SK-N-SH (cell line): ENCODE results near the gene KLHDC8A. TPM values are rescaled to one million over a fixed set of nuclear protein-coding genes. Genes with fewer than 3 reads are reported as not detected.
A peak's percentile ranks its signal among the peaks of the same experiment; 100 is the strongest.

ENCODE experiments used
- CTCF ChIA-PET: fragments of 300-600, 350-600 bp; formaldehyde crosslinking; extraction: SDS; loops from one replicate; lab custom pipeline; 2021; lab: Yijun Ruan, JAX
- POLR2A ChIA-PET: fragments of 350-600 bp; sonication (Branson Sonifier 250); formaldehyde crosslinking; extraction: SDS; loops from one replicate; lab custom pipeline; 2020; ENCODE audit warnings: antibody characterized with exemption, inconsistent platforms; lab: Yijun Ruan, JAX
- DNase-seq: peaks from one replicate; pipeline ENCODE4 v3.0.0; 2012
- H2AFZ ChIP-seq: fragments of 200-600 bp; sonication (generic); 2 replicates; pipeline ENCODE4 v1.8.1; 2016; ENCODE audit warnings: antibody characterized with exemption, mild to moderate bottlenecking, low read depth
- H3F3A ChIP-seq: fragments of 200-600 bp; sonication (generic); replicated peaks from 2 replicates; pipeline ENCODE3; 2016; ENCODE audit warnings: antibody characterized with exemption, mild to moderate bottlenecking; ENCODE audit not compliant: insufficient read depth
- H3K27ac ChIP-seq, 2 experiments: fragments of 200-500 bp in 1 of 2; fragments of 200-600 bp in 1 of 2; sonication (Bioruptor generic) in 1 of 2; sonication (generic), shearing (Covaris generic) in 1 of 2; 2 replicates each; pipeline versions ENCODE4 v1.5.1 to v1.6.1; 2014 to 2016; ENCODE audit warnings: low read depth in 2 of 2, inconsistent platforms in 1 of 2, low read length in 1 of 2, mild to moderate bottlenecking in 1 of 2, mixed read lengths in 1 of 2
- H3K27me3 ChIP-seq: fragments of 200-600 bp; sonication (generic), shearing (Covaris generic); 2 replicates; pipeline ENCODE4 v1.6.1; 2016; ENCODE audit warnings: mixed run types; ENCODE audit not compliant: insufficient read depth
- H3K36me3 ChIP-seq, 2 experiments: fragments of 200-500 bp in 1 of 2; fragments of 200-600 bp in 1 of 2; sonication (Bioruptor generic) in 1 of 2; sonication (generic) in 1 of 2; replicated peaks in 1 of 2; 2 replicates each; pipeline versions ENCODE3 to v1.5.1; 2014 to 2016; ENCODE audit warnings: low read length in 1 of 2, mild to moderate bottlenecking in 1 of 2; ENCODE audit not compliant: insufficient read depth in 2 of 2, control insufficient read depth in 1 of 2
- H3K4me1 ChIP-seq, 2 experiments: fragments of 200-500 bp in 1 of 2; fragments of 200-600 bp in 1 of 2; sonication (Bioruptor generic) in 1 of 2; sonication (generic), shearing (Covaris generic) in 1 of 2; 2 replicates each; pipeline versions ENCODE4 v1.5.1 to v1.6.1; 2014 to 2016; ENCODE audit warnings: low read depth in 1 of 2, low read length in 1 of 2, mixed run types in 1 of 2; ENCODE audit not compliant: insufficient read depth in 2 of 2, control insufficient read depth in 1 of 2
- H3K4me2 ChIP-seq: fragments of 200-600 bp; sonication (generic), shearing (Covaris generic); 2 replicates; pipeline ENCODE4 v1.6.1; 2017; ENCODE audit warnings: mixed run types
- H3K4me3 ChIP-seq, 2 experiments: fragments of 200-500 bp in 1 of 2; fragments of 200-600 bp in 1 of 2; sonication (Bioruptor generic) in 1 of 2; sonication (generic), shearing (Covaris generic) in 1 of 2; 2 replicates each; pipeline versions ENCODE4 v1.5.1 to v1.8.1; 2014 to 2016; ENCODE audit warnings: low read depth in 2 of 2, inconsistent platforms in 1 of 2, low read length in 1 of 2, mild to moderate bottlenecking in 1 of 2, mixed read lengths in 1 of 2, moderate library complexity in 1 of 2
- H3K79me2 ChIP-seq: fragments of 200-600 bp; sonication (generic); 2 replicates; pipeline ENCODE4 v1.8.1; 2017; ENCODE audit warnings: mild to moderate bottlenecking; ENCODE audit not compliant: insufficient read depth
- H3K9ac ChIP-seq: fragments of 200-600 bp; sonication (generic); 2 replicates; pipeline ENCODE4 v1.6.1; 2017; ENCODE audit warnings: mixed run types
- H3K9me2 ChIP-seq: fragments of 200-600 bp; sonication (generic); 2 replicates; pipeline ENCODE4 v1.6.1; 2017; ENCODE audit warnings: mixed run types
- H3K9me3 ChIP-seq: fragments of 200-600 bp; sonication (generic); 2 replicates; pipeline ENCODE4 v1.6.1; 2017; ENCODE audit warnings: mixed run types, mild to moderate bottlenecking, moderate library complexity
- H4K20me1 ChIP-seq: fragments of 200-600 bp; sonication (generic); 2 replicates; pipeline ENCODE4 v1.6.1; 2017; ENCODE audit warnings: mild to moderate bottlenecking, mixed run types; ENCODE audit not compliant: insufficient read depth
- CHD2 ChIP-seq: fragments of 150-350 bp; IDR thresholded peaks from 2 replicates; pipeline ENCODE4 v1.6.1; 2018; ENCODE audit warnings: low read length; ENCODE audit not compliant: partially characterized antibody
- CTCF ChIP-seq: fragments of 200-600 bp; sonication (generic); IDR thresholded peaks from 2 replicates; pipeline ENCODE4 v1.6.1; 2017; ENCODE audit warnings: antibody characterized with exemption, mild to moderate bottlenecking, moderate library complexity
- ELF1 ChIP-seq: IDR thresholded peaks from 2 replicates; pipeline ENCODE4 v1.4.0; 2012
- EZH2phosphoT487 ChIP-seq: fragments of 200-600 bp; sonication (generic); IDR thresholded peaks from 2 replicates; pipeline ENCODE4 v1.6.1; 2017; ENCODE audit warnings: low read depth, mixed run types, mild to moderate bottlenecking, antibody characterized with exemption, moderate library complexity, borderline replicate concordance
- FOXJ3 ChIP-seq: sonication (generic); formaldehyde crosslinking; IDR thresholded peaks from 2 replicates; pipeline ENCODE4 v1.5.1; 2020; ENCODE audit warnings: mild to moderate bottlenecking, missing genetic modification reagents
- GABPA ChIP-seq: IDR thresholded peaks from 2 replicates; pipeline ENCODE4 v1.4.0; 2012; ENCODE audit warnings: low read depth, mild to moderate bottlenecking
- GATA2 ChIP-seq: sonication (generic); formaldehyde crosslinking; IDR thresholded peaks from 2 replicates; pipeline ENCODE4 v1.5.0; 2020; ENCODE audit warnings: mild to moderate bottlenecking, missing genetic modification reagents
- JUND ChIP-seq: IDR thresholded peaks from 2 replicates; pipeline ENCODE4 v1.4.0; 2012
- MAX ChIP-seq: IDR thresholded peaks from 2 replicates; pipeline ENCODE4 v1.4.0; 2012; ENCODE audit warnings: low read depth
- MXI1 ChIP-seq: IDR thresholded peaks from 2 replicates; pipeline ENCODE4 v1.6.1; 2012; ENCODE audit warnings: mild to moderate bottlenecking, low read depth, low read length, improper control_type of control experiment
- NFIC ChIP-seq: IDR thresholded peaks from 2 replicates; pipeline ENCODE4 v1.4.0; 2012; ENCODE audit warnings: borderline replicate concordance
- NRF1 ChIP-seq: IDR thresholded peaks from 2 replicates; pipeline ENCODE4 v1.6.1; 2012; ENCODE audit warnings: low read depth, mild to moderate bottlenecking, low read length
- PBX3 ChIP-seq: IDR thresholded peaks from 2 replicates; pipeline ENCODE4; 2012
- RCOR1 ChIP-seq: fragments of 150-350 bp; IDR thresholded peaks from 2 replicates; pipeline ENCODE4 v1.6.1; 2017; ENCODE audit warnings: antibody characterized with exemption, low read length
- REST ChIP-seq: IDR thresholded peaks from 2 replicates; pipeline ENCODE4 v1.6.1; 2012; ENCODE audit warnings: mild to moderate bottlenecking, low read depth, low read length, moderate library complexity
- RFX5 ChIP-seq: IDR thresholded peaks from 2 replicates; pipeline ENCODE4 v1.6.1; 2012; ENCODE audit warnings: mild to moderate bottlenecking, improper control_type of control experiment, low read length
- SMC3 ChIP-seq: IDR thresholded peaks from 2 replicates; pipeline ENCODE4 v1.6.1; 2012; ENCODE audit warnings: low read depth, low read length, improper control_type of control experiment
- TCF12 ChIP-seq: IDR thresholded peaks from 2 replicates; pipeline ENCODE4 v1.4.0; 2012
- TEAD4 ChIP-seq: IDR thresholded peaks from 2 replicates; pipeline ENCODE4 v1.4.0; 2012; ENCODE audit warnings: mild to moderate bottlenecking, borderline replicate concordance; ENCODE audit not compliant: insufficient read depth
- WGBS: methylation state at CpG from one replicate; pipeline ENCODE4 v1.1.6; 2017; ENCODE audit warnings: low lambda C conversion rate; 5-methylcytosine and 5-hydroxymethylcytosine counted together
- polyA plus RNA-seq, 3 experiments: library from polyadenylated mRNA; depleted of rRNA; stranded (reverse); fragments of >200 nt; gene quantifications; 2 replicates each; pipeline ENCODE4 v1.2.3, GENCODE V29; 2012

The KLHDC8A gene
- polyA plus RNA-seq, 1 of the 3 experiments (the other 2 are of a cell fraction) = 0.02 TPM

- Histone ChIP-seq H3K27ac (no peak overlapping the region), H3K4me2 (no peak overlapping the region), H2AFZ (no peak overlapping the region), H3K36me3 (no peaks in the 10 kb centered on the region), H3K9ac (no peak overlapping the region), H3F3A (no peaks in the 10 kb centered on the region), H3K9me2 (no peaks in the 10 kb centered on the region), H3K4me3 (no peak overlapping the region), H3K4me1 (no peaks in the 10 kb centered on the region), H4K20me1 (no peaks in the 10 kb centered on the region), H3K79me2 (no peaks in the 10 kb centered on the region), H3K9me3 (no peaks in the 10 kb centered on the region), H3K27me3 (no peaks in the 10 kb centered on the region; the same call in 1 of the 2 replicates)
- no peak for DNase-seq
- WGBS = 62% methylated on average over 3 of the region's 7 CpGs
- POLR2A ChIA-PET = no interaction called here
- CTCF ChIA-PET = interaction anchor here (0.8 to 46.8 kb wide), 9 partner anchors 10 to 187 kb away, joined by 3 to 1368 read pairs (median 70); no protein-coding TSS in a partner anchor
- TF ChIP-seq EZH2phosphoT487 (no peak), CTCF (no peak), SMC3 (no peak), REST (no peak), MXI1 (no peak)
These were observed 19.2 kb downstream of the KLHDC8A start for GRCh38 chr1:205337481-205337880.

- Histone ChIP-seq H3K36me3 (no peaks in the 10 kb centered on the region), H3F3A (no peaks in the 10 kb centered on the region), H3K4me2 (no peak overlapping the region), H3K9me3 (no peaks in the 10 kb centered on the region), H3K27ac (no peak overlapping the region), H3K4me1 (no peaks in the 10 kb centered on the region), H4K20me1 (no peaks in the 10 kb centered on the region), H3K9ac (no peak overlapping the region), H3K27me3 (no peaks in the 10 kb centered on the region; the same call in 1 of the 2 replicates), H2AFZ (no peak overlapping the region), H3K4me3 (peak overlapping the region in 1 of 2 experiments; percentile 42; a peak in 1 of 4 replicates), H3K9me2 (no peaks in the 10 kb centered on the region), H3K79me2 (no peaks in the 10 kb centered on the region)
- peak; percentile 90 for DNase-seq
- ChIA-PET POLR2A (no interaction called here), CTCF (interaction anchor here (0.5 to 46.8 kb wide), 48 partner anchors 10 to 1133 kb away, joined by 3 to 1368 read pairs (median 4); partner anchors contain the start of gene NUAK2)
- WGBS = 0% methylated on average over 4 of the region's 4 CpGs
- TF ChIP-seq PBX3 (no peak), FOXJ3 (CRISPR knock-in tag) (no peak), TEAD4 (no peak), ELF1 (no peak), RCOR1 (0 out of 2 replicates have a peak, but pooled peaks have one; percentile 28), NFIC (no peak), TCF12 (0 out of 2 replicates have a peak, but pooled peaks have one; percentile 9), CHD2 (peak; percentile 88), GABPA (no peak), MXI1 (0 out of 2 replicates have a peak, but pooled peaks have one; percentile 13), RFX5 (0 out of 2 replicates have a peak, but pooled peaks have one; percentile 26), MAX (no peak), JUND (no peak), CTCF (peak; percentile 98), SMC3 (peak; percentile 88), NRF1 (no peak), GATA2 (CRISPR knock-in tag) (no peak)
These were observed 21.0 kb downstream of the KLHDC8A start for GRCh38 chr1:205335692-205336091.
